SK-N-MC (cell line): ENCODE measurements around the gene PDE4B.

Experiments used
- DNase-seq: peaks from one replicate; pipeline ENCODE4 v3.0.0-alpha.2; 2011; ENCODE audit warnings: low read depth, low spot score
- H3K27ac ChIP-seq: fragments of 200-600 bp; sonication (generic); 2 replicates; pipeline ENCODE4 v1.5.1; 2016; ENCODE audit warnings: mixed run types
- H3K36me3 ChIP-seq: fragments of 200-600 bp; sonication (generic); 2 replicates; pipeline ENCODE4 v1.6.1; 2017; ENCODE audit warnings: antibody characterized with exemption, low read length, mixed read lengths; ENCODE audit not compliant: insufficient read depth
- H3K4me3 ChIP-seq: fragments of 200-600 bp; sonication (generic); 2 replicates; pipeline ENCODE4 v1.5.1; 2016
- H3K9ac ChIP-seq: fragments of 200-600 bp; sonication (generic); 2 replicates; pipeline ENCODE4 v1.8.0; 2017; ENCODE audit warnings: mixed run types, mixed read lengths; ENCODE audit not compliant: insufficient read length
- H3K9me3 ChIP-seq: fragments of 200-600 bp; sonication (generic); 2 replicates; pipeline ENCODE4 v1.6.1; 2017; ENCODE audit warnings: low read depth, mild to moderate bottlenecking, antibody characterized with exemption, low read length, moderate library complexity, mixed read lengths
- EZH2 ChIP-seq: fragments of 200-600 bp; sonication (generic); IDR thresholded peaks from one replicate; pipeline ENCODE4 v1.6.1; 2017; ENCODE audit warnings: antibody characterized with exemption
- FOXP2 ChIP-seq: optimal IDR thresholded peaks from 2 replicates; pipeline ENCODE3; 2011; ENCODE audit warnings: mild to moderate bottlenecking, moderate library complexity; ENCODE audit not compliant: insufficient read depth; ENCODE audit errors: extremely low read length, control extremely low read depth
- POLR2AphosphoS5 ChIP-seq: IDR thresholded peaks from 2 replicates; pipeline ENCODE4 v1.6.1; 2012; ENCODE audit warnings: mild to moderate bottlenecking, low read depth, low read length, borderline replicate concordance

Gene PDE4B

GRCh38 chr1:65795311-65795710 lies 2.6 kb downstream of the PDE4B start:
- H3K9me3 ChIP-seq = no peaks in the 10 kb centered on the region
- TF ChIP-seq EZH2 (no peak), FOXP2 (no peak), POLR2AphosphoS5 (no peak)
- H3K36me3 ChIP-seq = no peaks in the 10 kb centered on the region
- no peak overlapping the region for H3K27ac ChIP-seq
- no peak for DNase-seq
- H3K4me3 ChIP-seq = no peak overlapping the region
- no peak overlapping the region for H3K9ac ChIP-seq

- Histone ChIP-seq H3K36me3 (no peaks in the 10 kb centered on the region), H3K9me3 (no peaks in the 10 kb centered on the region), H3K4me3 (no peak overlapping the region), H3K9ac (no peak overlapping the region), H3K27ac (no peak overlapping the region)
- DNase-seq = no peak
- TF ChIP-seq EZH2 (no peak), FOXP2 (no peak), POLR2AphosphoS5 (no peak)
These were observed 6.9 kb downstream of the PDE4B start for GRCh38 chr1:65799601-65800000.

- Histone ChIP-seq H3K9ac (no peak overlapping the region), H3K36me3 (no peaks in the 10 kb centered on the region), H3K4me3 (no peak overlapping the region), H3K27ac (no peak overlapping the region), H3K9me3 (no peaks in the 10 kb centered on the region)
- no peak for TF ChIP-seq FOXP2
- TF ChIP-seq EZH2 = no peak
- no peak for TF ChIP-seq POLR2AphosphoS5
- no peak for DNase-seq
These were observed 11.9 kb downstream of the PDE4B start for GRCh38 chr1:65804584-65804983.

GRCh38 chr1:65812065-65812464 lies 19.4 kb downstream of the PDE4B start:
- no peak overlapping the region for H3K4me3 ChIP-seq
- TF ChIP-seq POLR2AphosphoS5 = no peak
- no peak for TF ChIP-seq FOXP2
- TF ChIP-seq EZH2 = no peak
- no peak overlapping the region for H3K9ac ChIP-seq
- H3K9me3 ChIP-seq = no peaks in the 10 kb centered on the region
- no peak for DNase-seq
- no peak overlapping the region for H3K27ac ChIP-seq
- no peaks in the 10 kb centered on the region for H3K36me3 ChIP-seq

- H3K27ac ChIP-seq = no peak overlapping the region
- no peak overlapping the region for H3K9ac ChIP-seq
- H3K36me3 ChIP-seq = no peaks in the 10 kb centered on the region
- no peaks in the 10 kb centered on the region for H3K9me3 ChIP-seq
- TF ChIP-seq EZH2 (no peak), FOXP2 (no peak), POLR2AphosphoS5 (no peak)
- no peak overlapping the region for H3K4me3 ChIP-seq
- DNase-seq = no peak
These were observed 21.3 kb downstream of the PDE4B start for GRCh38 chr1:65813956-65814355.

GRCh38 chr1:65814752-65815151 lies 22.1 kb downstream of the PDE4B start:
- TF ChIP-seq FOXP2 (no peak), POLR2AphosphoS5 (no peak), EZH2 (no peak)
- no peaks in the 10 kb centered on the region for H3K9me3 ChIP-seq

GRCh38 chr1:65817891-65818290 lies 25.2 kb downstream of the PDE4B start:
- H3K4me3 ChIP-seq = no peak overlapping the region
- no peak overlapping the region for H3K9ac ChIP-seq
- no peak overlapping the region for H3K27ac ChIP-seq
- no peak for TF ChIP-seq POLR2AphosphoS5
- no peak for TF ChIP-seq FOXP2
- no peak for TF ChIP-seq EZH2
- no peaks in the 10 kb centered on the region for H3K9me3 ChIP-seq
- no peak for DNase-seq
- no peaks in the 10 kb centered on the region for H3K36me3 ChIP-seq

More at GRCh38 chr1:65814752-65815151, 22.1 kb downstream of the PDE4B start:
- no peak overlapping the region for H3K4me3 ChIP-seq
- no peak overlapping the region for H3K27ac ChIP-seq
- no peaks in the 10 kb centered on the region for H3K36me3 ChIP-seq
- DNase-seq = no peak
- no peak overlapping the region for H3K9ac ChIP-seq

- DNase-seq = no peak
- no peak overlapping the region for H3K4me3 ChIP-seq
- no peaks in the 10 kb centered on the region for H3K9me3 ChIP-seq
- TF ChIP-seq EZH2 (no peak), POLR2AphosphoS5 (no peak), FOXP2 (no peak)
- H3K36me3 ChIP-seq = no peaks in the 10 kb centered on the region
- no peak overlapping the region for H3K27ac ChIP-seq
- H3K9ac ChIP-seq = no peak overlapping the region
These were observed 26.3 kb downstream of the PDE4B start for GRCh38 chr1:65818966-65819365.

GRCh38 chr1:65820983-65821382 lies 28.3 kb downstream of the PDE4B start:
- no peak overlapping the region for H3K9ac ChIP-seq
- no peak for DNase-seq
- no peaks in the 10 kb centered on the region for H3K9me3 ChIP-seq
- no peaks in the 10 kb centered on the region for H3K36me3 ChIP-seq
- no peak overlapping the region for H3K27ac ChIP-seq
- no peak overlapping the region for H3K4me3 ChIP-seq
- TF ChIP-seq FOXP2 (no peak), EZH2 (no peak), POLR2AphosphoS5 (no peak)

- Histone ChIP-seq H3K27ac (no peak overlapping the region), H3K36me3 (no peaks in the 10 kb centered on the region), H3K9ac (no peak overlapping the region), H3K9me3 (no peaks in the 10 kb centered on the region), H3K4me3 (no peak overlapping the region)
- no peak for DNase-seq
- TF ChIP-seq FOXP2 (no peak), POLR2AphosphoS5 (no peak), EZH2 (no peak)
These were observed 28.7 kb downstream of the PDE4B start for GRCh38 chr1:65821386-65821785.
